OCI-LY1 (cell line): ENCODE results near the gene FCRLA.

Experiments
- H2AFZ ChIP-seq: fragments of 200-600 bp; sonication (generic), shearing (Covaris generic); 2 replicates; pipeline ENCODE4 v1.6.0; 2014; ENCODE audit warnings: antibody characterized with exemption, mild to moderate bottlenecking, low read length
- H3F3A ChIP-seq: fragments of 200-600 bp; sonication (generic), shearing (Covaris generic); 2 replicates; pipeline ENCODE4 v1.6.0; 2014; ENCODE audit warnings: mild to moderate bottlenecking, antibody characterized with exemption, low read length, moderate library complexity; ENCODE audit not compliant: insufficient read depth
- H3K27ac ChIP-seq: fragments of 200-600 bp; sonication (generic); 2 replicates; pipeline ENCODE4 v1.5.1; 2014; ENCODE audit warnings: low read length, mixed run types, mild to moderate bottlenecking, low read depth; ENCODE audit not compliant: poor library complexity, severe bottlenecking
- H3K27me3 ChIP-seq: fragments of 200-600 bp; sonication (generic); 2 replicates; pipeline ENCODE4 v1.6.0; 2014; ENCODE audit warnings: antibody characterized with exemption, mild to moderate bottlenecking, low read length, moderate library complexity; ENCODE audit not compliant: insufficient read depth
- H3K36me3 ChIP-seq: fragments of 200-600 bp; sonication (generic); 2 replicates; pipeline ENCODE4 v1.6.1; 2014; ENCODE audit warnings: mild to moderate bottlenecking, antibody characterized with exemption, low read length, moderate library complexity, mixed read lengths; ENCODE audit not compliant: insufficient read depth
- H3K4me1 ChIP-seq: fragments of 200-600 bp; sonication (generic); 2 replicates; pipeline ENCODE4 v1.5.1; 2014; ENCODE audit warnings: mild to moderate bottlenecking, low read length, moderate library complexity; ENCODE audit not compliant: insufficient read depth, severe bottlenecking
- H3K4me2 ChIP-seq: fragments of 200-600 bp; sonication (generic), shearing (Covaris generic); 2 replicates; pipeline ENCODE4 v1.6.1; 2014; ENCODE audit warnings: low read length
- H3K4me3 ChIP-seq: fragments of 200-600 bp; sonication (generic); 2 replicates; pipeline ENCODE4 v1.5.1; 2014; ENCODE audit warnings: low read length, low read depth, mild to moderate bottlenecking, mixed read lengths; ENCODE audit not compliant: poor library complexity, severe bottlenecking
- H3K79me2 ChIP-seq: fragments of 200-600 bp; shearing (Covaris generic); 2 replicates; pipeline ENCODE4 v1.6.1; 2016; ENCODE audit warnings: mixed run types, low read length, mixed read lengths; ENCODE audit not compliant: insufficient read depth
- H3K9ac ChIP-seq: fragments of 200-600 bp; sonication (generic), shearing (Covaris generic); 2 replicates; pipeline ENCODE4 v1.6.1; 2014; ENCODE audit warnings: mild to moderate bottlenecking, low read length, mixed read lengths
- H3K9me2 ChIP-seq: fragments of 200-600 bp; sonication (generic), shearing (Covaris generic); 2 replicates; pipeline ENCODE4 v1.6.1; 2014; ENCODE audit warnings: low read depth, mild to moderate bottlenecking, low read length, mixed read lengths
- H3K9me3 ChIP-seq: fragments of 200-600 bp; shearing (Covaris generic); 2 replicates; pipeline ENCODE4 v1.6.1; 2014; ENCODE audit warnings: low read length, mixed read lengths
- H4K20me1 ChIP-seq: fragments of 200-600 bp; sonication (generic), shearing (Covaris generic); 2 replicates; pipeline ENCODE4 v1.6.0; 2016; ENCODE audit warnings: mild to moderate bottlenecking, low read length; ENCODE audit not compliant: insufficient read depth
- EZH2 ChIP-seq: fragments of 200-600 bp; sonication (generic), shearing (Covaris generic); IDR thresholded peaks from 2 replicates; pipeline ENCODE4 v1.8.0; 2017; ENCODE audit warnings: borderline replicate concordance, mixed run types, mild to moderate bottlenecking, antibody characterized with exemption, low read length, moderate library complexity, mixed read lengths
- TF ChIP-seq, protein P1 (sequence below): fragments of 200-600 bp; sonication (generic), shearing (Covaris generic); IDR thresholded peaks from 2 replicates; pipeline ENCODE4 v1.5.1; 2017; ENCODE audit warnings: mild to moderate bottlenecking, antibody characterized with exemption, low read length, moderate library complexity, mixed read lengths

Gene FCRLA

GRCh38 chr1:161728376-161729226, 21.6 kb downstream of the FCRLA start:
- Histone ChIP-seq H3F3A (no peaks in the 10 kb centered on the region), H3K4me3 (no peak overlapping the region), H3K27ac (peak overlapping the region; percentile 79), H3K79me2 (no peaks in the 10 kb centered on the region), H3K4me1 (peaks cover 43% of the 10 kb centered on the region), H4K20me1 (no peaks in the 10 kb centered on the region), H3K9ac (no peak overlapping the region), H3K4me2 (no peak overlapping the region), H3K9me3 (no peaks in the 10 kb centered on the region), H3K9me2 (no peaks in the 10 kb centered on the region), H3K27me3 (no peaks in the 10 kb centered on the region), H3K36me3 (peaks cover 12% of the 10 kb centered on the region; the same call in 1 of the 2 replicates), H2AFZ (no peak overlapping the region)
- TF ChIP-seq, protein P1, sequence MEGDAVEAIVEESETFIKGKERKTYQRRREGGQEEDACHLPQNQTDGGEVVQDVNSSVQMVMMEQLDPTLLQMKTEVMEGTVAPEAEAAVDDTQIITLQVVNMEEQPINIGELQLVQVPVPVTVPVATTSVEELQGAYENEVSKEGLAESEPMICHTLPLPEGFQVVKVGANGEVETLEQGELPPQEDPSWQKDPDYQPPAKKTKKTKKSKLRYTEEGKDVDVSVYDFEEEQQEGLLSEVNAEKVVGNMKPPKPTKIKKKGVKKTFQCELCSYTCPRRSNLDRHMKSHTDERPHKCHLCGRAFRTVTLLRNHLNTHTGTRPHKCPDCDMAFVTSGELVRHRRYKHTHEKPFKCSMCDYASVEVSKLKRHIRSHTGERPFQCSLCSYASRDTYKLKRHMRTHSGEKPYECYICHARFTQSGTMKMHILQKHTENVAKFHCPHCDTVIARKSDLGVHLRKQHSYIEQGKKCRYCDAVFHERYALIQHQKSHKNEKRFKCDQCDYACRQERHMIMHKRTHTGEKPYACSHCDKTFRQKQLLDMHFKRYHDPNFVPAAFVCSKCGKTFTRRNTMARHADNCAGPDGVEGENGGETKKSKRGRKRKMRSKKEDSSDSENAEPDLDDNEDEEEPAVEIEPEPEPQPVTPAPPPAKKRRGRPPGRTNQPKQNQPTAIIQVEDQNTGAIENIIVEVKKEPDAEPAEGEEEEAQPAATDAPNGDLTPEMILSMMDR = no peak
- TF ChIP-seq EZH2 = no peak

- no peak overlapping the region for H3K27ac ChIP-seq
Observed at GRCh38 chr1:161730050-161730564, 23.1 kb downstream of the FCRLA start.

DNA sequence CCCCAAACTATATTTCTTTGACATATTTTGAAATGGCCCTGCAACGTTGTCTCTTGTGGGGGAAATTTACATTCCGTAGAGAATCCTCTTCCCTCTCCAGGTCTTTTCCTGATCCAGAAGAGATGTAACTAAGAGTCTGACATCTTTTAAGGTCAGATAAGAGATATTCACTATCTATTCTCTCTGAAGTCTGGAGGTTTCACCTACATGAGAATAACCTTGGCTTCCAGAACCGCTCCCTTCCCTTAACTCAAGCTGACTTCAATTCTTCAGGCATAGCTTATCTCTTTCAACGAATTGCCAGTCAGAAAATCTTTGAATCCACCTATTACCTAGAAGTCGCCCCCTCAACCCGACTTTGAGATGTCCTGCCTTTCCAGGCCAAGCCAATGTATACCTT, 24.2 kb downstream of the FCRLA start:
- Histone ChIP-seq H3F3A (no peaks in the 10 kb centered on the region), H3K36me3 (no peaks in the 10 kb centered on the region), H3K9me3 (no peaks in the 10 kb centered on the region), H3K9ac (no peak overlapping the region), H3K4me2 (no peak overlapping the region), H3K79me2 (no peaks in the 10 kb centered on the region), H3K27ac (no peak overlapping the region), H3K4me1 (peaks cover 17% of the 10 kb centered on the region), H2AFZ (no peak overlapping the region), H3K27me3 (no peaks in the 10 kb centered on the region), H4K20me1 (no peaks in the 10 kb centered on the region), H3K4me3 (no peak overlapping the region), H3K9me2 (no peaks in the 10 kb centered on the region)
- TF ChIP-seq, protein P1 = no peak
- no peak for TF ChIP-seq EZH2

More at GRCh38 chr1:161730050-161730564, 23.1 kb downstream of the FCRLA start:
- Histone ChIP-seq H3K27me3 (no peaks in the 10 kb centered on the region), H3K9ac (no peak overlapping the region), H3K36me3 (peaks cover under 1% of the 10 kb centered on the region; the same call in 1 of the 2 replicates), H4K20me1 (no peaks in the 10 kb centered on the region), H2AFZ (no peak overlapping the region), H3K4me1 (peaks cover 28% of the 10 kb centered on the region), H3K4me3 (no peak overlapping the region), H3K4me2 (no peak overlapping the region), H3K79me2 (no peaks in the 10 kb centered on the region), H3K9me3 (no peaks in the 10 kb centered on the region), H3F3A (no peaks in the 10 kb centered on the region), H3K9me2 (no peaks in the 10 kb centered on the region)
- TF ChIP-seq EZH2 = no peak
- TF ChIP-seq, protein P1 = no peak
